ENCODE measurements around the gene ATXN1.
"Not testable (repeated sequence)": the region's sequence is repeated elsewhere in the genome, so short reads cannot be mapped to it uniquely, and the experiment has no call there.

ATXN1 gene

DNA sequence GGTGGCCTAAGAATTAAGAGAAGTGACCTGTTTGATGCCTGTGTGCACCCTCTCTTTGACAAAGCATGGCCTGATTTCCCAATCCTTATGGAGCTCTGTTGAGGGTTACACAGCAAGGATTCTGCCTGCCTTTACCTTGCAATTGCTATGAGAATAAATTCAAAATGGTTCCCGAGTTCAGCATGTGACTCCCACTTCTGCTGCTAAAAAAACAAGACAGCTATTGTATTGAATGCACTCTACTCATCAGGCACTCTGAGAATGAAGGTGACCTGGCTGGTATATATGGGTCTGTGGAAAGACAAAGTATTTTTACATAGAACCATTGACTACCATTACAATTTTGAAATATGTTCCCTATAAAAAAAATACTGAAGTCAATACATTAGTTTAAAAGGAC is 190.3 kb downstream of the ATXN1 start:
- DNase-seq (ENCODE audit: low read depth, low spot score) = no peak

DNA sequence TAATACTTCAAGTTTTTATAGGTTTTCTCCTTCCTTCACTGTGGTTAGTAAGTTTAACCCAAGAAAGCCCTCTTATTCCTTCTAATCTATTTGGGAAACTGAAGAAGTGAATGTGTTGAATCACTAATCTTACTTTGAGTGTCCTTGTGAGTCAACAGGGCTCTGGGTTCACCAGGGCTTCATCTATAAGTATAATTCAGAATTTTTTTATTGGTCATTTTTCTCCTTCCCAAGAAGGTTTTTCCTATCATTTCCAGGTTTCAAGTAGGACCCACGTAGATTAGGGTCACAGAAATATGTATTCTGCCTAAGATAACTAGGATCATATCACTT is 191.1 kb downstream of the ATXN1 start:
- no peak for DNase-seq (ENCODE audit: low read depth, low spot score)

DNA sequence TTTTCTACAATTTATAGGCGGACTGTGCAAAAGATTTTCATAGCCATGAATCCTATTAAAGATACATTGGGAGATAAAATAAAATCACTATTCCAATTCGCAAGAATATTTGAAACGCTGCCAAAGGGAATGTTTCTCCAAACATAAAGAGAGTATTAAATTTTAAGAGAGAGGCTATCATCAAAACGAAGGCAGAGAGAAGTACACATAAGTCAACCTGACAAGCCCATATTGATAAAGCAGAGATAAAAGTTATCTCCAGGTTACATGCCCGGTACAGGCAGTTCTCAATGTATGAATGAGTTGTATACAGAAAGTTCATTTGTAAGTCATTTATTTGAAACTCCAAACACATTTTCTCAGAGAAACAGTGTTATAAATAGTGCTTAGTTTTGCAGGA is 193.1 kb downstream of the ATXN1 start:
- no peak for DNase-seq (ENCODE audit: low read depth, low spot score)

DNA sequence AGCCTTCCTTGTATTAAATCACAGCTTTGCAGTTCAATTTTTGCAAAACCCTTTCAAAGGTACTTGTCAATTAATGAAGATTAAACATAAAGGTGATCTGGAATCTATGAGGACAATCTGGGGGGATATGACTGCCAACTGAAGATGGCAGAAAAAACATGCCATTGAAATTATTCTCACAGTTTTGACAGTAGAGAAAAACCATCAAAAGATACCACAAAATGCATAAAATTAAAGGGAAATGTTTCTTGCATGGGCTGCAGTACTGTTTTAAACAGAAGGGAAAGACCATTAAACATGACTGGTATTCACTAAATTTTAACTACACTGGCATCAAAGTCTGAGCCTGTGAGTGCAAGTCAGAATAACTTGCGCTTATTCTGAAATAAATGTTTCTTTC is 194.2 kb downstream of the ATXN1 start:
- DNase-seq (ENCODE audit: low read depth, low spot score) = no peak

DNA sequence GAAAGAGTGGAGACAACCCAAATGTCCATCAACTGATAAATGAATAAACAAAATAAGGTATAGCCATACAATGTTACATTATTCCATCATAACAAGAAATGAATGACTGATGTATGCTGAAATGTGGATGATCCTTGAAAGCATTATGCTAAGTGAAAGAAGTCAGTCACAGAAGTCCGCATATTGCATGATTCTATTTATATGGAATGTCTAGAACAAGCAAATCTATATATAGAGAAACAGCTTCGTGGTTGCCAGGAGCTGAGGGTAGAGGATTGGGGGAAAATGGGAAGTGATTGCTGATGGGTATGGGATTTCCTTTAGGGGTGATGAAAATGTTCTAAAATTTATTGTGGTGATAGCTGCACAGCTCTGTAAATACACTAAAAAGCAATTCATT is 196.8 kb downstream of the ATXN1 start:
- no peak for DNase-seq (ENCODE audit: low read depth, low spot score)

DNA sequence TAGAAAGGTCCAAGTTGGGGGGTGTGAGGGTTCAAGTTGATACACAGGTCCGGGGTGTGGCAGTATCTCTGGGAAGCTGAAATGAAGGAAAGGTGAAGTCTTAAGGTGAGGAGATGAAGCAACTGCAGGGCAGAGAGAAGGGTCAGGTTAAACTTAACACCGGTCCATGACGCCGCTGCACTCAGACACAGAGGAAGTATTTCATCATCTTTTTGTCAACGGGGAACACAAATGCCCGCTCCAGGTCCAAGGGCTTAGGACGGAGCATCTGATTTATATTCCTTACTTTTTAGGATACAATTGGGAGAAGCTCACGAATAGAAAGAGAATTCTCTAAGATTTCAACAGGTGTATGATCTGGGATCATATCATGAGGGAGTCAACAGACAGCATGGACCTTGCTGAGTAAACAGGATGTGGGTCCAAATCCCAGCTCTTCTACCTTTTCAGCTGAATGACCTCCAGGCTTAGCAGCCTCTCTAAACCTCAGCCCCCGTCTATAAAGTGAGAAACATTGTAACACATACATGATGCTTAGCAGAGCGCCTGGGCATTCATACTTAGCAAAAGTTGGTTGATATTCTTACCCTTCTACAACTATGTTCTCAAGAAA is 197.5 kb downstream of the ATXN1 start:
- no peak for DNase-seq (ENCODE audit: low read depth, low spot score)

DNA sequence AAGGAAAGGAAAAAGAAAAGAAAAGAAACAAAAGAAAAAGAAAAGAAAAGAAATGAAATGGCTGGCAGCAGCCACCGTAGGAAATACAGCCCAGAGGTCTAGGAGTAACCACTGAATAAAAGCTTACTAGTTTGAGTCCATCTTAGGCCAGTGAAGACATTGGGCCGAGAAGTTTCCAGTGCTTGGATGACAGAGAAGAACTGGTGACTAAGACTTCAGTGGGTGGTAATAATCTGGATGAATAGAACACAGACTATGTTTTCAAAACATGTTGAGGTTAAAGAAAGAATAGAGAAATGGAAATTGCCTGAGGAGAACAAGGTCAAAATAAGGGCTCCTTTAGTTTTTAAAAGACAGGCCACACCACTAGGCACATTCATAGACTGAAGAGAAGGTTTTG is 198.8 kb downstream of the ATXN1 start:
- DNase-seq (ENCODE audit: low read depth, low spot score) = no peak

DNA sequence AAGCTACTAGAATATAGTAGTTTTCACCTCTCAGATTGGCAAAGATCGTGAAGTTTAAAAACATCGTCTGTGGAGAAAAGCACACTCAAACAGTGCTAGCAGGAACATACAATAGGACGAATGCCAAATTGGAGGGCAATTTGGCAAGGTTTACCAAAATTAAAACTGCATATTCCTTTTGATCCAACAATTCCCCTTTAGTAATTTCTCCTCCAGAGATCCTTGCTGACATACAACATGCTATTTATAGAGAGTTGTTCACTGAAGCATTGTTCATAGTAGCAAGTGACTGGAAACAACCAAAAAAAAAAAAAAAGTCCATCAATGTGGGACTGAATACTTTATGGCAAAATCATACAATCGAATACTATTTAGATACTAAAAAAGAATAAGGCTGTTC is 202.2 kb downstream of the ATXN1 start:
- DNase-seq (ENCODE audit: low read depth, low spot score) = no peak

DNA sequence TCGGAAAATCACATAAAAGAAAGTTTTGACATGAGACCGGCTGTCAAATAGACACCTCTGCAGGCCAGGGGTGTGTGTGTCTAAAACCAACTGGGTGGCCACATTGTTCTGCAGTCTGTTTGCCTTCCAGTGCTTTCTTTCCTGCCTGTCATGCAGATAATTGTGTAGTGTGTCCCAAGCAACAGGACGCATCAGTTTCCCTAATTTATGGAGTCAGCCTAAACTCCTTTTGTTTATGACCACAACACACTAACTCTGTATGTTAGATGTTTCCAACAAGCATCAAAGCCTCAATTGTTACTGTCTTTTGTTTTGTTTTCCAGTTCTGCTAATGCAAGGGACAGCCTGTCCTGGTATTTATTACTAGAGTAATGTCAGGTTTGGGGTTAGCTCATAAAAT is 205.7 kb downstream of the ATXN1 start:
- DNase-seq (ENCODE audit: low read depth, low spot score) = no peak

DNA sequence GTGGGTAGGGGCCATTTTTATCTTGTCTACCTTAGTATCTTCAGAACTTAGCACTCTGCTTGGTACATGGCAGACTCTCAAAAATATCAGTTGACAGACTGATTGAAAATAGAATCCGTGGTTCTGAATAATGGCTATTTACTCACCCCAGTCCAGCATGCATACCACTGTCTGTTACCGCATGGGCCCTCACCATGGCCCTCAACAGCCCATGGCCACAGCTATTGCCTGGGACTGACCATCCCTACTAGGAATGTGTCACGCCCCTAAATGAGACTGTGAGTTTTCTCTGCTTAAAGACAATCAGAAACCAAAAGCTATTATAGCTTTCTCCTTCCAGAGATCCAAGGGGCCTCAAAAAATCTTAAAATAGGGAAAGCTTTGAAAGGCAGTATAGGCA is 207.7 kb downstream of the ATXN1 start:
- no peak for DNase-seq (ENCODE audit: low read depth, low spot score)

DNA sequence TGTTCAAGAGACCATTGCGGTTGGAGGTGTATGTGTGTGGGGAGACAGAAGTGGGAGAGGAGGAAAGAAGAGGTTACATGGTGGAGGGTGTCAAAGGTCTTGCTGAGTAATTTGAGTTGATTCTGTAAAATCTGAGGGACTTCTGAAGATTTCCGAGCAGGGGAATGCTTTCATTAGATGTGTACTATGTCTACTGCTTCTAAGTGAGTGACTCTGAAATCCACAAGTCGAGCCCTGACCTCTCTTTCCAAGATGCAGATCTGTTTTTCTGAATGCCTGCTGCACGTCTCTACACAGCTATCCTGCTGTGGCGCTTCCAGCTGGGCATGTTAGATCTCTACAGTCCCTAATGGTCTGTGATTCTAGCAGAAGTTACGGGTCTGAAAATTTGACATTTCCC is 209.8 kb downstream of the ATXN1 start:
- peak; percentile 67 for DNase-seq (ENCODE audit: low read depth, low spot score)

DNA sequence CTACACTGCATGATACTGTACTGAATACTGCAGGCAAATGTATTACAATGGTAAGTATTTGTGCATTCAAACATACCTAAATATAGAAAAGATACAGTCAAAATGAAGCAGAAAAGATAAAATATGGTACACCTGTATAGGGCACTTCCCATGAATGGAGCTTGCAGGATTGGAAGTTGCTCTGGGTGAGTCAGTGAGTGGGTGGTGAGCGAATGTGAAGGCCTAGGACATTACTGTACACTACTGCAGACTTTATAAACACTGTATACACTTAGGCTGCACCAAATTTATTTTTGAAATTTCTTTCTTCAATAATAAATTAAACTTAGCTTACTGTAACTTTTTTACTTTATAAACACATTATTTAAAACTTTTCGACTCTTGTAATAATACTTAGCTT is 213.1 kb downstream of the ATXN1 start:
- no peak for DNase-seq (ENCODE audit: low read depth, low spot score)

DNA sequence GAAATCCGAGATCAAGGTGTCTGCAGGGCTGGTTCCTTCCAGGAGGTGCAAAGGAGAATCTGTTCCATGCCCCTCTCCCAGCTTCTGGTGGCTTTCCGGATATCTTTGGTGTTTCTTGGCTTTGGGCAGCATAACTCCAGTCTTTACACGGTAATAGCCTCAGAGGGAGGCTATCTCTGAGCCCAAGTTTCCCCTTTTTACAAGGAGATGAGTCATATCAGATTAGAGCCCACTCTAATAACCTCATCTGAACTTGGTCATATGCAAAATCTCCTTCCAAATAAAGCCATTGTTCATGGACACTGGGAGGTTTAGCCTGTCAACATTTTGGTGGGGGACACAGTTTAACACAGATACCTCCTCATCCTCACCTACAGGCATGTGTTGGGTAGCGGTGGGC is 213.7 kb downstream of the ATXN1 start:
- no peak for DNase-seq (ENCODE audit: low read depth, low spot score)

DNA sequence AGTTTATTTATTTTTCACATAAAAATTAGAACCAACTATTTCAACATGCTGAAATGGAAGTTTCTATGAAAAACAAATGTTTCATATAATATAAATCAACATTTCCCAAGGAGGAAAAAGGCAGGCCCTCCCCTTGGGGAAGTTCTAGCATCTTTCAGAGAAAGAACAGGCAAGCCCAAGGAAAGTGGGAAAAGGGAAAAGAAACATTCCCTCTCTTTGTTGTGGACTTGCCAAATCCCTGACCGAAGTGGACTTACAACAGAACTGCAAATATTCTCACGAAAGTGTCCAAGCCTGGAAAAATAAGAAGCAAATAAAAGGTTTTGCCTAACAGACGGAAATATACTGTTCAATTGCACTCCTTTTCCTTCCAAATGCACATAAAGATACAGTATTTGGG is 214.4 kb downstream of the ATXN1 start:
- no peak for DNase-seq (ENCODE audit: low read depth, low spot score)

DNA sequence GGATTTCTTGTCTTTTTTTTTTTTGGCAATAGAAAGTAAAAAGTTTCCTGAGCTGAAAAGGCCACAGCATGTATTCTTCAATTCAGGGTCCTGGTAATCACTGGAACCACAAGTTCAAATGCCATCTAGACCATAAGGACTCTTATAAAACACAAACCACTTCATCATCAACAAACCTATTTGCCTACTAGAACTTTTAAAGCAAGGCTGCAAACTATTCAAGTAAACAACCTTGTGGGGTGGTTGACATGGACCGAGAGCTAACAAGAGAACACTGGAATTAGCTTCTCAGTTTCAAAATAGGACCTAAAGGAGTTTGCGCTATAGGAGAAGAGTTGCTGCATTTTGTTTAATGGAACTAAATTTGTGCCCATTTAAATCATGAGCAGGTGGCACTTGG is 215.9 kb downstream of the ATXN1 start:
- no peak for DNase-seq (ENCODE audit: low read depth, low spot score)

DNA sequence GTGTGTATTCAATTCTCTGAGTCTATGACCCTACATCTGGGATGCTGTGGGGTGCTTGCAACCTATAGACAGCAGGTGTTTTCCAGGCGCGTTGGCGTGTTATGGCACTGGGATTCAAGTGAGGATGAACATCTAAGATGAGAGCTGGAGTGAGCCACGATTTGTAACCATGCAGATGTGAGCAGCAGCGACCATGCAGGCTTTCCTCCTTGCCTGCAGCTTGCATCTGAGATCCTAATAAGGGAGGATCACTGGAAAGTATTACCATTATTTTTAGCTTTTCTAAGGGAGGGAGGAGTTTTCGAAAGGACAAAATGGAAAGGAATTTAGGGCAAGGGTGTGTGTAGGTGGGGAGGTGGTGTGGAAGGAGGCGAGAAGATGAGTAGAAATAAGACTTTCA is 216.7 kb downstream of the ATXN1 start:
- DNase-seq (ENCODE audit: low read depth, low spot score) = no peak

DNA sequence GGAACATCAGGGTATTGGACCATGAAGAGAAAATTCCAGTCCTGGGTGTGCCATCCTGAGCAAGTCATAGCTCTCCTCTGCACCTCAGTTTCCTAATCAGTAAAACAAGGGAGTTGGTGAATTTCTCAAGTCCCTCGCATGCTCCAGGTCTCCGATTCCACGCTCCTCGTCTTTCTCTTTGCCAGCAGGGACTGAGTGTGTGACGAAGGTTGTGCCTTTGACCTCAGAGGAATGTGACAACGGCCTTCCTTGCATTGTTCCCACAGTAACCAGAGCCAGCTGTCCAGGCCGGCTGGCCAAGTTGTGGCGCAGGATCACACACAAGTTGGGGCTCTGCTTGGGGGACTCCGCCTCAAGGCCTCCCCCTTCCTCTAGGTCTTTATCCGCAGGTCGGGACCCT is 217.3 kb downstream of the ATXN1 start:
- DNase-seq (ENCODE audit: low read depth, low spot score) = peak; percentile 35

DNA sequence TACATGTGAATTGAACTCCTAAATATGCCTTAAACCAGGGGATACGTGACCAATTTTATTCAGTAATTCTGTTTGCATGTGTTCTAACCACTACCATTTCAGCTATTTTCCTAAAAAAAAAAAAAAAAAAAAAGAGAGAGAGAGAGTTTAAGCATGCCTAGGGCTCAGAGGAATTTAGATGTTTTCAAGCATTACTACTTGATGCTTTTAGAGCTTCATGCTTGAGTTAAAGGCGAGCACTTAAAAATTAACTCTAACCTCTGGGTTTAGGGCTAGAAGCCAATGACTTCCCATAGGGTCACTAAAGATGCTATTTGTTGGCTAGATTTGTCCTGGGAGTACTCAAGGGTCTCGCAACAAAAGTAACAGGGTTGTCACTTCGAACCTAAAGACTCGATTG is 217.7 kb downstream of the ATXN1 start:
- DNase-seq (ENCODE audit: low read depth, low spot score) = no peak

DNA sequence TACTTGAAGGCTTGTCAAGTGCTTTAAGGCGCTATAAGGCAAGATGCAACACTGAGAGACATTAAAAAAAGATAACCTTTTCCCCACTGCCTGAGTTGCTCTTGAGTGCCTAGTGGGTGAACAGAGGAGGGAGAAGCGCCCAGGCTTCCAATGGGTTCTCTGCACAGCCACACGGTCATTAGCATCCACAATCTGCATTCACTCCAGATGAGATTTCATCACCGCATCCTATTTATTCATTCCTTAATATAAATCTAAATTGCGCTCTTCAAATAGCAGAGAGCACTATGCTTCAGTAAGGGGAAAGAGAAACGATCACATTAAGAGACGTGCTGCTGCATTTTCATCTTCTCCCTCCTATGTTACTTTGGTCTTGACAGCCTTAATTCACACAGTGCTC is 219.2 kb downstream of the ATXN1 start:
- DNase-seq (ENCODE audit: low read depth, low spot score) = no peak

DNA sequence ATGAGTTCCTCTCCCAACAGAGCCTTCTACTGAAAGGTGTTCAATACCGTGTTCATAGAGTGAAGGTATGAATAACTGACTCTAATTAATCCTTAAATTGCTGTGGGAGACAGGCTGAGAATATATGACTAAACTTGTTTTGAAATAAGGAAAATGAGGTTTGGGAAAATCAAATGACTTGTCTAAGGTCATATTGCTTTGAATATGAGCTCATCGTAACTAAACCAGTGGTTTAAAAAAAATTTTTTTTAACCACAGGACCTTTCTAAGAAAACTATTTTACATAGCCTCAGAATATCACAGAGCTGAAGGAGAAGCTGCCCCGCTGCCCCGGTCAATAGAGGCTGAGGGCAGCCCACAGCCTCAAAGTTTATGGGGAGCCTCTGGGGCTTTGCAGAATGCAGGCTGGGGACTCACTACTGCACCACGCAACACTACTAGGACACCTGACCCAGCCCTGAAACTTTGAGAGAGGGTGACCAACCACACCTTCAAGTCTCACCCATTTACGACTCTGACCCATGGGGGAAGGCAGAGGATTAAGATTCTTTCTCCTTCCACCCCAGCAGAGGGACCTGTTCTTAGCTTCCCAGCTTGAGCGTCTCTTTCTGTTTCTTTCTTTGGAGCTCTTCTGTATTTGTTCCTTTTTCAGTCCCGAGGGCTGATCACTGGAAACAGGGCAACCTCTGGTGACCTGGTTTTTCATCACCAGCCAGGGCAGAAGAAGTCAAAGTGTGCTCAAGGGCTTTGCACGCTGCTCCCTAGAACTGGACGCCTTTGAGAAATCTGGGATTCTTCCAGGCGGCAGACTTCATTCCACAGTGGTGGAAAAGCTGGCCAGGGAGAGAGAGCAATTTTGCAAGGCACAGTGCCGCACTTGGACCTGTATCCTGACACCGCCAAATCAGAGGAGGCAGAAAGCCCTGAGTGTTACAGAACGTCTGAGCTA is 220.2 kb downstream of the ATXN1 start:
- DNase-seq (ENCODE audit: low read depth, low spot score) = no peak

DNA sequence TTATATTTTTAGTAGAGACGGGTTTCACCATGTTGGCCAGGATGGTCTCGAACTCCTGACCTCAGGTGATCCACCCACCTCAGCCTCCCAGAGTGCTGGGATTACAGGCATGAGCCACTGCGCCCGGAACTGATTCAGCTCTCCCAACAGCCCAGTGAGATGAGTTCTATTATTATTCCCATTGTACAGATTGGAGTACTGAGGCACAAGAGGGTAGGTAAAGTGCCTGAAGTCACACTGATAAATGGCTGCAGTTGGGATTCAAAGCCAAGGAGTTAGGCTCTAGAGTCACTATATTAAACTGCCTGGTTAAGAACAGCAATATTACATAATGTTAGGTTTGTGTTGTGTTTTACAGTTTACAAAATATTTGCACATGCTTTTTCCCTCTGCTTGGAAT is 220.9 kb downstream of the ATXN1 start:
- DNase-seq (ENCODE audit: low read depth, low spot score) = not testable (repeated sequence)

DNA sequence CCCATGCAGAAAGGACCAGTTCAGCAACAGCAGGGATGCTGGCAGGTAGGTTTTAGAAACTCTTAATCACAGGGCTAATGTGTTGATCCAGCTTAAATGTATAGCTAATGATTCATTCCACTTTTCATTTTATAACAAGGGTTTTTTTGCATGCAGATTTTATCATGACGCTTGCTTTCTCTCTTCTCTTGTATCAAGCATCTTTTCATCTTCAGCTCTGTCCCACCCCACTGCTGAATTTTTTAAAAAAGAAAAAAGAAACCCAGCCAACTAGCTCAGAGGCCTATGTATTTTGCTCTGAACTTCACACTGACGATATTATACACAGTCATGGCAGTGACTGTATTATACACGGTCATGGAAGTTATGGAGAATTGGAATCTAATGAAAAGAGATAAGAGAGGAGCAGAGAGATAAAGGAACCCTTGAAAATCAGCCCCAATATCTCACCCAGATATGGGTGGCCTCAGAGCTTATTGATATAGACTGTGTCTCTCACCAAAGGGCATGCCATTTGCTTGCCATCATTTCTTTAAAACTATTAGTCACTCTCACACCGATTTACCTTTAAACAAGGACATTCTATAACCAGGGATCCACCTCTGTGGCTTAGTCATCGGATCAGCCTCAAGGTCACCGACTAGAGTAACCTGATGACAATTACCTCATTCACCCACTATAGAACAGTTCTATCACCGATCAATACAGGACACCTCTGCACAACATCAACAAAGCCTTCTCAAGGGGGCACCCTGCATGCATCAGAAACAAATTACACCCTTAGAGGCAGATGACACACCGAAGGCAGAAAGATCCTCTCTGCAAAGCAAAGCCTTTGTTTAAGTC is 222.0 kb downstream of the ATXN1 start:
- DNase-seq (ENCODE audit: low read depth, low spot score) = no peak

DNA sequence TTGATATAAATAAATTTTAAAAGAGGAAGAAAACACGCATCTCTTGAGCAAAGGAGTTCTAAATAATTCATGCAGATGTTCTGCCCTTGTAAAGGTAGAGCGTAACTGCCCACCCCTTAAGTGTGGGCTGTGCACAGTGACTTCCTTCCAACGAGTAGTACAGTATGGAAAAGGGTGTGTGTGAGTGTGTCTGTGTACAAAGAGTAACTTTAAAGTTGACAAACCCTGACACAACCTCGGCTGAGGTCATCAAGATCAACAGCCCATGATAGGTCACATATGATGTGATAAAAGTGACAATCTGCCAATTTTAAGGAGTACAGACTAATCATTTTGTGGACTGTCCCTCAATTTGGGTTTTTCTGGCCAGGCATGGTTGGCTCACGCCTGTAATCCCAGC is 225.7 kb downstream of the ATXN1 start:
- DNase-seq (ENCODE audit: low read depth, low spot score) = no peak

Measured in smooth muscle cell of the brain vasculature (primary cell).